ENCODE results near the gene WAC.

Gene WAC

GRCh38 chr10:28533571-28534304 lies 820 bp downstream of the WAC start:
- DNase-seq: no peak

DNA sequence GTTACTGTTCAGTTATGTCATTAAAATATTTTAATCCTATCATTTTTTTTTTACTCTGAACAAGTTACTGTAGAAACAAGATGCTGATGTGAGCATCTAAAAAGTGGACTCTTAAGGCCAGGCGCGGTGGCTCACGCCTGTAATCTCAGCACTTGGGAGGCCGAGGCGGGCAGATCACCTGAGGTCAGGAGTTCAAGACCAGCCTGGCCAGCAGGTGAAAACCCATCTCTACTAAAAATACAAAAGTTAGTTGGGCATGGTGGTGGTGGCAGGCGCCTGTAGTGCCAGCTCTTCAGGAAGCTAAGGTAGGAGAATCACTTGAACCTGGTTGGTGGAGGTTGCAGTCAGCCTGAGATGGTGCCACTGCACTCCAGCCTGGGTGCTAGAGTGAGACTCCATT lies 2.9 kb downstream of the WAC start:
- DNase-seq: no peak

- DNase-seq: no peak
Measured at GRCh38 chr10:28538595-28538994, 5.7 kb downstream of the WAC start.

- DNase-seq: no peak
Measured at GRCh38 chr10:28540145-28540544, 7.2 kb downstream of the WAC start.

- no peak for DNase-seq
Measured at GRCh38 chr10:28541717-28542365, 8.9 kb downstream of the WAC start.

DNA sequence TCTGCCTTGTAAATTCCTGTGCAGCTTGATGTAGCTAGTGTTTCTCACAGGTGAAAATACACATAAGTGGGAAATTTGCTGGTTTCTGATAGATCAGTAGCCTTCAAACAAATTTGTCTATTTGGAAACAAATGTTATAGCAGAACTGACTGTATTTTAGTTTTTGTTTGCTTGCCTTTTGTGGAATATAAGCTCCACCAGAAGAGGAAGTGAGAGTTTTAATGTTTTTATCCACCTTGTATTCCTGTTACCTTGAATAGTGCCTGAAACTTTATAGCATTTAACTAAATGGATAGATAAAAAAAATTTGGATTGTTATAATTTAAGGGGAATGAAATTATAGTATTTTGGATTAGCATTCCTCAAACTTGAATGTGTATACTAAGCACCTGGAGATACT lies 9.8 kb downstream of the WAC start:
- DNase-seq: no peak

DNA sequence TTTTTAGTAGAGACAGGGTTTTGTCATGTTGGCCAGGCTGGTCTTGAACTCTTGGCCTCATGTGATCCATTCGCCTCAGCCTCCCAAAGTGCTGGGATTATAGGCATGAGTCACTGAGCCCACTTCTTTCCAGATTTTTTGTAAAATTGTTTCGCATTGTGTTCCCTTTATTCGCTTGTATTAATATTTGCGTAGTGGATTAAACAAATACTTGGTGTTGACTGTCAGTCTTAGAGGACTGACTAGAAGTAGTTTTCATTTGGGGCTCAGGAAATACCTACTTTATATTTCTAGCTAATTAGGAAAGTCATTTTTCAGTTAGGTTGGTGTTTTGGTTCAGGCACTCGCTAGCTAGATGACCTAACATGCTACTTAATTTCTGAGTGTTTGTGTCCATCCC lies 11.1 kb downstream of the WAC start:
- DNase-seq: no peak

GRCh38 chr10:28545967-28546644 lies 13.2 kb downstream of the WAC start:
- DNase-seq: no peak

GRCh38 chr10:28548781-28549498 lies 16.0 kb downstream of the WAC start:
- no peak for DNase-seq

DNA sequence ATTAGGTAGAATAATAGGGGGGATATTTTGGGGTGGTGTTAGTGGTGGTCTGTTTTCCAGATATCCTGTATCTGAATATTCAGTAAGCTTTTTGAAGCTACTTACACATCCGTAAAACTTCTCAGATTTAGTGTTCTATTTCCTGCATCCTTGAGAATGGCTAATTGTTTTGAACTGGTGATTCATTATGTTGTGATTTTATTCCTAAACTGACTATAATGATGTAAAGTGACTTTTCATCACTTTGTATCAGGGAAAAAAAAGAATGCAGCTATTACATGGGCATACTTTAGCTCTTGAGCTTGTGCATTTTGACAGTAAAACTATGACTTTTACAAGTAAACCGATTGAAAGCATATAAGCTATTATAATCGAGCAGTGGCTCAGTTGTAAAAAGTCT lies 18.2 kb downstream of the WAC start:
- DNase-seq: no peak

GRCh38 chr10:28552775-28553174 lies 19.9 kb downstream of the WAC start:
- no peak for DNase-seq

DNA sequence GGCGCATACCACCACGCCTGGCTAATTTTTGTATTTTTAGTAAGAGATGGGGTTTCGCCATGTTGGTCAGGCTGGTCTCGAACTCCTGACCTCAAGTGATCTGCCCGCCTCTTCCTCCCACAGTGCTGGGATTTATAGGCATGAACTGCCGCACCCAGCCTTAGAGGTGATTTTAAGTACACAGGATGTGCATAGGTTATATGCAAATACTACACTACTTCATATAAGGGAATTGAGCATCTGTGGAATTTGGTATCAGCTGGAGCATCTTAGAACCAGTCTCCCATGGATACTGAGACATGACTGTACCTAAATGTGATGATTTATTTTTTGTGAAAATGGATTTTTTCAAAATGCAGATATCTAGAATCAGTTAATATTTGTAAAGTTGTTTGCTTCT lies 21.1 kb downstream of the WAC start:
- DNase-seq: no peak

DNA sequence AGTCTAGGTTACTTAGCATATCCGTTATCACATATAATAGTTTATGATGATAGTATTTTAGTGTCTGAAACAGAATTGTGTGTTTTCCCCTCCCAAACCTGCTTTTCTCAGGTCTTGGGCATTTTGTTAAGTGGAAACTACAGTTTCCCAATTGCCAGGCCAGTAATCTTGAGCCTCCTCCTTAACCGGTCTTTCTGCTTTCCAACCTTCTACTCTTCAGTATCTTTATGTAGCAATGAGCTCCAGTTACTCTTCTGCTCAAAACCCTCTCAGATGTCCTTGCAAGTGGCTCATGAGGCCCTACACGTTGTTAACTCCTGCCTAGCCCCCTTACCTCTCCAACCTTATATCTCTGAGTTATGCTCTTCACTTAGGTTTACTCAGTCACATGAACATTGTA lies 22.0 kb downstream of the WAC start:
- DNase-seq: no peak

GRCh38 chr10:28555358-28555757 lies 22.4 kb downstream of the WAC start:
- DNase-seq: no peak

DNA sequence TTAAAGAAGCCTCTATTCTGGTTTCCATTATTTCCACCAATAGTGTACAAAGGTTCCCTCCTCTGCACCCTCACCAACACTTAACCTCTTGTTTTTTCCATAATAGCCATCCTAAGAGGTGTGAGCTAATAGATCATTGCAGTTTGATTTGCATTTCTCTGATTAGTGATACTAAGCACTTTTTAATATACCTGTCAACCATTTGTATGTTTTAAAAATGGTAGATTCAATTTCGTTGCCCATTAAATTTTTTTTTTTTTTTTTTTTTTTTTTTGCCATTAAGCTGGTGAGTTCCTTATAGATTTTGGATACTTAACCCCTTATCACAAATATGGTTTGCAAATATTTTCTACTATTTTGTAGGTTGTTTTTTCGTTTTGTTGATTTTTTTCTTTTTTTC lies 23.2 kb downstream of the WAC start:
- DNase-seq: no peak

DNA sequence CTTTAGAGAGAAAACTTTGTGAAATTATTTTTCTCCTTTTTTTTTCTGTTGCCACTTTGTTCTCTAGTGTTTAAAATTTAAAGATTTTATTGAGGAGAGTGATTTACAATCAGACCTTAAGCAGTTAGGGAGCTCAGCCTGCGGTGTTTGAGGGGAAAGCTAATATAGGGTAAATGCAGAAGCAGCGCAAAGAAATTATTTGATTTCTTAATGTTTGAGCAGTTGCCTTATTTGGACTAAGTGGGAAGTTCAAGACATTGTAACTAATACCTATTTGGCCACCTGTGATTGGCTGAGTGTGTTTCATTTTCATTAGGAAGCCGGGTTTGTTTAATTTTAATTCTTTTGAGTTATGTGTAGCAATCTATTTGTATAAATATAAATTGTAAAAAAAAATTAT lies 25.3 kb downstream of the WAC start:
- no peak for DNase-seq

DNA sequence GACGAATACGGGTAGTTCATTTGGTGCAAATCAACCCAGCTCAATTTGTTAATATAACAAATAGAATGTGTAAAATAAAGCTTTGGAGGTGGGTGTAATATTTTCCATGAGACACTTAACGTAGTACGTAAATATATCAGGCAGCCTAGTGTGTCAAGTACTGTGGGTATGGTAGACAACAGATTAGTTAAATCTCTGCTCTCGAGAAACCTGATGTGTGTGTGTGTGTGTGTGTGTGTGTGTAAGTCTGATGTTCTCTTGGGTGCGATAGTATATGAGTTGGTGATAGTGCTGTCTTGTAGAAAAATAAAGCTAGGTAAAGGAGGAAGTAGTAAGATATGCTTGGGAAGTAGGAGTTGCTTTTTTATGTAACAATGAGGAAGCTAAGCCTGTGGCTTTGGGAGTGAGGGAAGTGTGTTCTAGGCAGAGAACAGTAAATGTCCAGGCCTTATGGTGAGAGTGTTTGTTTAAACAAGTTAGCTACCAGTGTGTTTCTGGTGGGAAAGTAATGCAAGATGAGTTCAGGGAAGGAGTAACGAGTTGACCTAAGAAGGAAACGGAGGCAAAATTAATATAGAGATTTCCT lies 26.1 kb downstream of the WAC start:
- no peak for DNase-seq

GRCh38 chr10:28559618-28560017 lies 26.7 kb downstream of the WAC start:
- DNase-seq: no peak

GRCh38 chr10:28560617-28561016 lies 27.7 kb downstream of the WAC start:
- no peak for DNase-seq

DNA sequence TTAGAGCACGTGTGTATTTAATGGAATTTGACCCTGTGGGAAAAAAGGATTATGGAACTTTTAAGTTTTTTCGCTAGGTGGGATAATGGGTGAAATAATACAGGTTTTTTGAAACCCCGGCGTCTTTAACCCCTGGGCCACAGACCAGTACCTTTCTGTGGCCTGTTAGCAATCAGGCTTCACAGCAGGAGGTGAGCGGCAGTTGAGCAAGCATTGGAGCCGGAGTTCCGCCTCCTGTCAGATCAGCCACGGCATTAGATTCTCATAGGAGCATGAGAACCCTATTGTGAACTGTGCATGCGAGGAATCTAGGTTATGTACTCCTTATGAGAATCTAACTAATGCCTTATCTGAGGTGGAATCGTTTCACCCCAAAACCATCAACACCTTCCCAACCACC lies 28.6 kb downstream of the WAC start:
- no peak for DNase-seq

DNA sequence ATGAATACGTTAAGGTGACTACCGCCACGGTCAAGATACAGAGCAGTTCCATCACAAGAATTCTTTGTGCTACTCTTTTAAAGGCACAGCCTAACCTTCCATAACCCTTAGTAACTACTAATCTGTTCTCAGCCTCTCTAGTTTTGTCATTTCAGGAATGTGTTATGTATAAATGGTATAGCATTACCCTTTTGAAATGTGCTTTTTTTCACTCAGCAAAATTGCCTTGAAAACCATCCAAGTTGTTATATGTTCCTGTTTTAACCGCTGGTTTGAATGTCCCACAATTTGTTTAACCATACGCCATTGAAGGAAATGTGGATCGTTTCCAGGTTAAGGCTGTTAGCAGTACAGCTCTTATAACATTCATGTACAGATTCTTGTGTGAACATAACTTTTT lies 32.0 kb downstream of the WAC start:
- DNase-seq: no peak

DNA sequence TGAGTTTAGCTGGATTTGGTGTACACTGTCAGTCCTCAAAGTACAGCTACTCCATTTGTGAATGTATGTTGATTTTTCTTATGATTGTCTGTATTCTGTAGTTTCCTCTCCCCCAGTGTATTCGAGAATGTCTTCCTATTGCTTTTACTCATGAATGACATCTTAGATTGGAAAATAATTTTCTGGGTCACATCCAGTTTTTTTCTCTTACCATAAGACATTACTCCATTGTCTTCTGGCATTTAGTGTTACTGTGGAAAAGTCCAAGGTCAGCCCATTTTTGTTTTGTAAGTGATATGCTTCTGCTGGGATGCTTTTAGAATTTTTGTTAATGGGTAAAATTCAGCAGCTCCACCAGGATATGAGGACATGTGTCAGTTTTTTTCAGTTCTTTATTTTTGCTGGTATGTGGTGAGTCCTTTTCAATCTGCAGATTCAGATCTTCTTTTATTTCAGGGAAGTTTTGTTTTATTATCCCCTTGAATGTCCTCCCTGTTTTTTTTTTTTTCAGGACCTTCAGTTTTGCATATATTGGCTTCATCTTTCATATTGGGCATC lies 33.6 kb downstream of the WAC start:
- DNase-seq: no peak
